Mucosa of descending colon (tissue), 3 donors: ENCODE data around the gene ZMAT5. TPM values are rescaled to one million over a fixed set of nuclear protein-coding genes. Genes with fewer than 3 reads are reported as not detected.

Experiments used
- ATAC-seq: fragments of 200-7000 bp; cut with Tn5 transposase; one replicate; pipeline ENCODE4 v1.9.1; 2020; ENCODE audit warnings: mild to moderate bottlenecking, moderate library complexity
- DNase-seq, 3 donors: peaks; one replicate each; pipeline ENCODE4 v3.0.0-alpha.2; 2020
- H3K36me3 ChIP-seq: fragments of 200-600 bp; one replicate; pipeline ENCODE4 v1.8.0; 2021; ENCODE audit warnings: low read depth, mild to moderate bottlenecking
- H3K4me1 ChIP-seq: fragments of 200-600 bp; one replicate; pipeline ENCODE4 v1.8.0; 2021; ENCODE audit warnings: low read depth, mild to moderate bottlenecking
- H3K4me3 ChIP-seq: fragments of 200-600 bp; one replicate; pipeline ENCODE4 v1.8.0; 2021; ENCODE audit warnings: mild to moderate bottlenecking
- H3K9me3 ChIP-seq: fragments of 200-600 bp; one replicate; pipeline ENCODE4 v1.8.0; 2021; ENCODE audit warnings: mild to moderate bottlenecking
- CTCF ChIP-seq: fragments of 200-600 bp; IDR thresholded peaks from one replicate; pipeline ENCODE4 v1.8.0; 2022; ENCODE audit warnings: antibody characterized with exemption, mild to moderate bottlenecking
- intact Hi-C, 2 donors: fragments of 100-400 bp; cut with DNase I in 1 of 2; cut with micrococcal nuclease in 1 of 2; formaldehyde crosslinking; loops; one replicate each; pipeline versions ENCODE4 v1.11.0 to v1.11.1; 2022; cut with DNase I, micrococcal nuclease
- total RNA-seq, 3 donors: library from RNA; stranded (reverse); fragmentation: NEBNext Ultra II Directional in 2 of 3; extraction: Animal tissue kit (Norgen Biotek cat#: 25700) in 2 of 3; gene quantifications; one replicate each; pipeline versions ENCODE4 v1.2.1 to v1.2.4, GENCODE V29; 2021 to 2023
- donor health status: DM: no; HTN: no; CAD: no; lungs with moderate emphysema.
- donor health status: DM: no; HTN: no; CAD: no.
- donor health status: DM: no; HTN: yes; CAD: no.

Gene ZMAT5
- total RNA-seq, 3 donors from 2014 or later, result 12.3 to 19.5 (median 16.1) TPM

GRCh38 chr22:29707471-29707870, 59.3 kb downstream of the ZMAT5 start:
- Histone ChIP-seq H3K9me3 (no peaks in the 10 kb centered on the region), H3K36me3 (no peaks in the 10 kb centered on the region), H3K4me1 (peaks cover 2% of the 10 kb centered on the region), H3K4me3 (no peak overlapping the region)
- DNase-seq, result no peak
- intact Hi-C loops, result no loop called here
- no peak for TF ChIP-seq CTCF
- no peak for ATAC-seq

- no peaks in the 10 kb centered on the region for H3K9me3 ChIP-seq
- ATAC-seq (no peak), DNase-seq (no peak)
- no peaks in the 10 kb centered on the region for H3K36me3 ChIP-seq
- no peak for TF ChIP-seq CTCF
- intact Hi-C loops, result no loop called here
- no peak overlapping the region for H3K4me3 ChIP-seq
- H3K4me1 ChIP-seq, result peaks cover 5% of the 10 kb centered on the region
Measured at GRCh38 chr22:29707010-29707409, 59.8 kb downstream of the ZMAT5 start.

GRCh38 chr22:29706486-29706885, 60.3 kb downstream of the ZMAT5 start:
- DNase-seq, result no peak

GRCh38 chr22:29705651-29706050, 61.2 kb downstream of the ZMAT5 start:
- no peak for DNase-seq
- H3K9me3 ChIP-seq, result no peaks in the 10 kb centered on the region
- no peaks in the 10 kb centered on the region for H3K36me3 ChIP-seq
- TF ChIP-seq CTCF, result no peak
- peaks cover 8% of the 10 kb centered on the region for H3K4me1 ChIP-seq
- intact Hi-C loops, result no loop called here
- no peak overlapping the region for H3K4me3 ChIP-seq
- ATAC-seq, result no peak

More at GRCh38 chr22:29706486-29706885, 60.3 kb downstream of the ZMAT5 start:
- Histone ChIP-seq H3K9me3 (no peaks in the 10 kb centered on the region), H3K4me3 (no peak overlapping the region), H3K4me1 (peaks cover 5% of the 10 kb centered on the region), H3K36me3 (no peaks in the 10 kb centered on the region)
- ATAC-seq, result no peak
- TF ChIP-seq CTCF, result no peak
- intact Hi-C loops, result no loop called here

- intact Hi-C loops, result no loop called here
- H3K9me3 ChIP-seq, result no peaks in the 10 kb centered on the region
- peak; percentile 25 for ATAC-seq
- H3K4me1 ChIP-seq, result peaks cover 10% of the 10 kb centered on the region
- DNase-seq, result peak in 1 of 3 donors; percentile 30
- H3K36me3 ChIP-seq, result no peaks in the 10 kb centered on the region
- H3K4me3 ChIP-seq, result no peak overlapping the region
- no peak for TF ChIP-seq CTCF
Measured at GRCh38 chr22:29704528-29705285, 62.1 kb downstream of the ZMAT5 start.
